HG02623 (cell line): ENCODE data around the gene POLR1B.

Experiments used
- ATAC-seq: cut with Tn5 transposase; IDR thresholded peaks from one replicate; pipeline ENCODE4 v1.9.1; 2021; ENCODE audit warnings: moderate library complexity; ENCODE audit not compliant: unreplicated experiment

Gene POLR1B

DNA sequence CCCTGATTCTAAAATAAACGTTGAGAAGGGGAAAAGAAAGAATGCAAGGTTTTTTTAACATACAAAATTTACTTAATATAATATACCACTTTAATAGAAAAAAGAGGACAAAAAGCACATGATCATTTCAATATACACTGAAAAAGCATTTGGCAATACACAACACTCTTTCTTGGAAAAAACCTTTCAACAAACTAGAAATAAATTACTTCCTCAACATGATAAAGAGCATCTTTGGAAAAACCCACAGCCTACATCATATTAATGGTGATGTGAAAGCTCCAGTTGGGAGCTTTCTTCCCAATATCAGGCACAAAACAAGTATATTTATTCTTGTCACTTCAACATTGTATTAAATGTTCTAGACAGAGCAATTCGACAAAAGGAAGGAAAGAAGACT, 3.0 kb upstream of the POLR1B start:
- no peak for ATAC-seq

DNA sequence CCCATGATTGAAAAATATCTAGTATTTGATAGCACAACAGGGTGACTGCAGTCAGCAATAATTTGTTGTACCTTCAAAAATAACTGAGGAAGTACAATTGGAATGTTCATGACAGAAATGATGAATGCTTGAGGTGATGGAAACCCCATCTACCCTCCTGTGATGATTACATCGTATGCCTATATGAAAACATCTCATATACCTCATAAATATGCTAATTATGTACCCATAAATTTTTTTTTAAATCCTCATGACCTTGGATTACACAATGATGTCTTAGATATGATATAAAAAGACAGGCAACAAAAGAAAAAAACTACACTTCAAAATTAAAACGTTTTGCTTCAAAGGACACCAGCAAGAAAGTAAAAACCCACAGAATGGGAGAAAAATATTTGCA, 1.4 kb upstream of the POLR1B start:
- no peak for ATAC-seq

DNA sequence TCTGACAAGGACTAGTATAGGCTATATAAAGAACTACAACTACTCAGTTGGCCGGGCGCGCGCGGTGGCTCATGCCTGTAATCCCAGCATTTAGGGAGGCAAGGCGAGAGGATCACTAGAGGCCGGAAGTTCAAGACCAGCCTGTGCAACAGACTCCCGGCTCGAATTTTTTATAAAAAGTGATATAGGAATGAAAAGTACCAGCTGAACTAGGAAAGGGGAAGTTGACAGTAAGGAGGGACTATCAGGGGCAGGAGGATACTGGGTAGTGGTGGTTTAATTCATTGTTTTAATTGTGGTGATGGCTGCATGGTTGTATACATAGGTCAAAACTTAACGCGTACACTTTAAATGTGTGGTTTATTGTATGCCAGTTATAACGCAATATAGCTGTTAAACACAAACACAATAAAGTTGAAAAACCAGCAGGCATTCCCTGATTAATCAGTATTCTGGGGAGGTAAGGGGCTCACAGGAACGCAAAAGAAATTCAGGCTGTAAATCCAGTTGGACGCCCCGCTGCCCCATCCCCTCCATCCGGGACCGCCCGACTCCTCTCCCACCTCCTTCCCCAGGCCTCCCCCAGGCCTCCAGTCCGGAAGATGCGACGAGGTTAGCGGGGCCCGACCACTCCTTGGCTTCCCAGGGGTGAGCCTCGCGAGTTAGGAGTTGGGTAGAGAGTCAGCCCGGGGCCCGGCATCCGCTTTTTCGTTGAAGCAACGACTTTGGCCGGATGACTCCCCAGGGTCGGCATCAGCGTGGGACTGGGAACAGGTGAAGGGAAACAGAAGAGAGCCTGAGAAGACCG, 746 bp upstream of the POLR1B start:
- ATAC-seq = peak; percentile 40

DNA sequence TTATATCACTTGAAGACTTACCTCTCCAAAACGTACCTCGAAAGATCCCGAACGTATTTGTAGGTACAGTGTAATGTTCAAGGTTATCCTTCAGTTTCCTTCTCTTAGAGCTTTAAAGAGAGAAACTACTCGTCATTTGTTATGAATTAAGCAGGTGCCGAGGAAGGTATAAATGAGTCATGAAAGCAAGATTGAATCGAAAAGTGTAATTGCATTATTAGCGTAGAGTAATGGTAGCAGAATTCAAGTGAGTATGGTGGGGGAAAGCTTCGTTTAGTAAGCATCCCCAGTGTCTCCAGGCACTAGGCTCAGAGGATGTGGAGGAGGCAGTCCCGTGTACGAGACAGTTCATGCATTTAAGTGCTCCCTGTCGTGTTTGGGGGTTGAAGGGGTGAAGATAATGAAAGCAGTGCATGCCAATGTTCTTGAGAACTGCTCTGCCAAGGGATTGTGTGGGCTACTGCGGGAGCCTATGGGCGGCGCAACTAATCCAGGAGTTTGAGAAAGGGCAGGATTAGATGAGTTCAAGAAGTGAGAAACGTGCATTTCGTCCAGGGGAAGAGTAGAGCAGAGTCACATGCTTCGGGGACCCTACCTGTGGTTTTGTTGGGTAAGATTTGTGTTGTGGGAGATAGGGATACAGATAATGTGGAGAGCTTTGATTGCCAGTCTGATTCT, 858 bp downstream of the POLR1B start:
- ATAC-seq = no peak

DNA sequence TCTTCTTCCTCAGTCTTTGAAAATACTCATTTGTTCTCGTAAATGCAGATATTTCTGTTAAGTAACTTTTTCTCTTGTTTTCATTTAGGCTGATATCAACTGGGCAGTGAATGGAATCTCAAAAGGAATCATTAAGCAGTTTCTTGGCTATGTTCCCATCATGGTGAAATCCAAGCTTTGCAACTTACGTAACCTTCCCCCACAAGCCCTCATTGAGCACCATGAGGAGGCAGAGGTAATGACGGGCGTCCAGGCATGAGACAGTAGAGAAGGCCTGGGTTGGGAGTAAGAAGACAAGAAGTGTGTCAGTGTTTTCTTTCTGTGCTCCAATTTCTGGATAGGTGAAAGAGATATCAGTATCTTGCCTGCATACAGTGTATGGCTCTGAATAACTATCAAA, 5.1 kb downstream of the POLR1B start:
- no peak for ATAC-seq

DNA sequence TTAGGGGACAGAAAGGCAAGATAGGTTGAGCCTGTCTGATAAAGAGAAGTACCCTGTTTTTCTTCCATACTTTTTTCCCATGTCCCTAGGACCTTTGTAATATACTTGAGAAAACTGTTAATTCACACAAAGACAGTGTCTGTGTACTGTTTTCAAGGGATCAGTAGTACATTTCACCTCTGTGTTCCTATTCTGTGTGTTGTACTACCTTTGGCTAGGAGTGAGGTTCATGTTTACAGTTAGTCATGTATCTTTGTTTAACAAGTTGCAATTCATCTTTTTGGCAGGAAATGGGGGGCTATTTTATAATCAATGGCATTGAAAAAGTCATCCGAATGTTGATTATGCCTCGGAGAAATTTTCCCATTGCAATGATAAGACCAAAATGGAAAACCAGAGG, 6.7 kb downstream of the POLR1B start:
- no peak for ATAC-seq

DNA sequence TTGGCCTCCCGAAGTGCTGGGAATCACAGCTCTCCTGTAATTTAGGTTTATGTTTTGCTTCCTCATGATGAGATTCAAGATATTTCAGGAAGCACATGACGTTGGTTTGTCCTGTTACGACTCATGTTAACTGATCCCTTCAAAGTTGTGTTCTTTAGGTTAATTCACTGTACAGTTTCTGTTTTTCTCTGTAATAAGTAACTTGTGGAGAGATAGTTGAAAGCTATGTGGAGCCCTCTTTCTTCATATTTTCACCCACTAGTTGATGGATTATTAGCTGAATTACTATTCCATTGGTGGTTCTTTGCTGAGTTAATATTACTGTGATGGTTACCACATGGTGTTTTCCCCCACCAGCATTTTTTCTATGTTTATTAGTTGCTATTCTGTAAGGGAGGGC, 23.8 kb downstream of the POLR1B start:
- ATAC-seq = peak; percentile 60

DNA sequence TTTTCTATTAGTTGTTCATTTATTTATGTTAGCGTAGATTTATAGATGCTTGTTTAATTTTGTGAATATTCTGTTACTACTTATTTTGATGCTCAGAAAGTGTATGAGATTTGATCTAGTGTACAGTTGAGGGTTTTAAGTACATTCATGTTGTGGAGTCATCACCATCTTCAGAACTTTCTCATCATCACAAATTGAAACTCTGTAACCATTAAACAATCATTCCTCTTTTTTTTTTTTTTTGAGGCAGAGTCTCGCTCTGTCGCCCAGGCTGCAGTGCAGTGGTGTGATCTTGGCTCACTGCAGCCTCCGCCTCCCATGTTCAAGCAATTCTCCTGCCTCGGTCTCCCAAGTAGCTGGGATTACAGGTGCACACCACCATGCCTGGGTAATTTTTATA, 24.2 kb downstream of the POLR1B start:
- peak; percentile 18 for ATAC-seq

DNA sequence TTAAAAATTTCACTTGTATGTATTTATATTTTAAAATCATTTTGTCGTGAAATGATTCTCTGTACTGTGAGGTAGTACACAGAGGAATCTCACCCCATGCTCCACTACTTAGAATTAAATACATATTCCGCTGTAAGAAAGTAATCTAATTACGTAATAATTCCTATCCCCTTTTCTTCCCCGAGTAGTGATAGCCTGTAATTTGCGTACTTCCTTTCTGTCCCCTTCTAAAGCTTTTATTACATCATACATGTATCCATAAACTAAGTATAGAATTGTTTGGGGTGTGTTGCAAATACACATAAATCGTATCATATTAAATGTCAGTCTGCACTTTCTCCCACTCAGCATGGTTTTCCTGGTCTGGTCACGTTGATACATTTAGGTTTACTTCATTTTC, 29.7 kb downstream of the POLR1B start:
- ATAC-seq = no peak

DNA sequence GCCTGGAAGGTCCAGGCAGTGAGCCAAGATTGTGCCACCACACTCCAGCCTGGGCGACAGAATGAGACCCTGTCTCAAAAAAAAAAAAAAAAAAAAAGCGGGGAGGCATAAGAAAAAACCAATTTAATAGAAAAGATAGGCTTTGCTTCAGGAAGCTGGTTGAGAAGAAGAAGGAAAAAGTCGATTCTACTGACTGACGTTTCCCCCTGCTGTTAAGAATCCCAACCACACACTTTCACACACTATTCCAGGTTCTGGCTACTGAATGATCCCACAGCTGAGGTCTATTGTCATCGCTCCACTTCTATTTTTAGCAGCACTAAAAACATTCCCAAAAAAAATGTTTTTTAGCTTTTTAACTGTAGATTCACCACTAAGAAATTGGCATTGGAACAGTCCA, 35.5 kb downstream of the POLR1B start:
- no peak for ATAC-seq

DNA sequence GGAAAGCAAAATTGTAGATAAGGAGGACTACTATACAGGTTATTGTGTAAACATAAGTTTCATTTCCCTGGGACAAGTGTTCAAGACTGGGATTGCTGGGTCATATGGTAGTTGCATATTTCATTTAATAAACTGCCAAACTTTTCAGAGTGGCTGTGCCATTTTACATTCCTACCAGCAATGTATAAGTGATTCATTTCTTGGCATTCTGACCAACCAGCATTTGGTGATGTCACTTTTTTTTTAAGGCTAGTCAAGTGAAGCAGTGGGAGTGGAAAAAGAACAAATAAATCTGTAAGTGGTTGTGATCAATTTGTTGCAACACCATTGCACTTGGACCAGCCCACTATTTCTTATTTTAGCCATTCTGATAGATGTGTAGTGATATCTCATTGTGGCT, 37.0 kb downstream of the POLR1B start:
- ATAC-seq = no peak

DNA sequence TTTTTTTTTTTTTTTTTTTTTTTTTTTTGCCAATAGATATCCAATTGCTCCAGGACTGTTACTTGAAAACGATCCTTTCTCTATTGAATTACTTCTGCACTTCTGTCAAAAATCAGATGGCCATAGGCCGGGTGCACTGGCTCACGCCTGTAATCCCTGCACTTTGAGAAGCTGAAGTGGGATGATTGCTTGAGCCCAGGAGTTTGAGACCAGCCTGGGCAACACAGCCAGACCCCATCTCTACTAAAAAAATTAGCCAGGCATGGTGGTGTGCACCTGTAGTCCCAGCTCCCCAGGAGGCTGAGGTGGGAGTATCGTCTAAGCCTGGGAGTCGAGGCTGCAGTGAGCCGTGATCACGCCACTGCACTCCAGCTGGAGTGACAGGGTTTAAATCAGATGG, 37.8 kb downstream of the POLR1B start:
- no peak for ATAC-seq

DNA sequence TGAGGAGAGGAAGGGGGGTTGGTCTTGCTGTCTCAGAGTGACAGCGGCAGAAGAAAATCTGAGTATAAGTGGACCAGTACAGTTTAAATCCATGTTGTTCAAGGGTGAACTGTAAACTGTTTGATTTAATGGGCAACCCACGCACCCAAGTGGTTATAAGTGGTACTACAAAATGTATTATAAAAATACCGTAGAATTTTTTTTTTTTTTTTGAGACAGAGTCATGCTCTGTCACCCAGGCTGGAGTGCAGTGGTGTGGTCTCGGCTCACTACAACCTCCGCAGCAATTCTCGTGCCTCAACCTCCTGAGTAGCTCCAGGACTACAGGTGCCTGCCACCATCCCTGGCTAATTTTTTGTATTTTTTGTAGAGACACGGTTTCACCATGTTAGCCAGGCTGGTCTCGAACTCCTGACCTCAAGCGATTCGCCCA, 40.1 kb downstream of the POLR1B start:
- no peak for ATAC-seq

DNA sequence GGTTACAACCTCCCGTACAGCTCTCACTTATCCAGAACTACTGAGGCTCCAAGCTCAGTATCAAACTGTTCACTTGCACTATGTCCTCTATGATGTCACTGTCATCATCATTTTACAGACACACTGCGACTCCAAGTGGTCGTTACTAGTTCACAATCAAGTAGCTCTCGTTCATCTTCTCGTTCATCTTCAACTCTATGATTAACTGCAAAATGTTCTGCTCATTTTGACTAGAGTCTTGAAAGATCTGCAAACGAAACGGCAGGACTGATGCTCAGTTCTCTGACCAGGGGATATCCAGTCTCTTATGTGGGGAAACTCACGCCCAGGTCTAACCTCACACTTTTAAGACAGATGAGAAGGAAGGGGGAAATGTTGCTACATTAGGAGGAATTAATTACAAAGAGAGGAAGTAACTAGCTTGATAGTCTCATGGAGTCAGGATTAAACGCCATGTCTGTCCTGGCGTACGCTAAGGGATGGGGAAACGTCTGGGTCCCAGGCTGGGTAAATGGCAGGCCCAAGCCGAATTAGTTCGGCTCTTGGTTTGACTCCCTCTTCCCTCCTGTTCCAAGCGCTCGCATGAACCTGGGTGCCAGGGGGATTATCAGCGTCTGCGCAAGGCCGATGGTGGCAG, 41.4 kb downstream of the POLR1B start:
- ATAC-seq = no peak

DNA sequence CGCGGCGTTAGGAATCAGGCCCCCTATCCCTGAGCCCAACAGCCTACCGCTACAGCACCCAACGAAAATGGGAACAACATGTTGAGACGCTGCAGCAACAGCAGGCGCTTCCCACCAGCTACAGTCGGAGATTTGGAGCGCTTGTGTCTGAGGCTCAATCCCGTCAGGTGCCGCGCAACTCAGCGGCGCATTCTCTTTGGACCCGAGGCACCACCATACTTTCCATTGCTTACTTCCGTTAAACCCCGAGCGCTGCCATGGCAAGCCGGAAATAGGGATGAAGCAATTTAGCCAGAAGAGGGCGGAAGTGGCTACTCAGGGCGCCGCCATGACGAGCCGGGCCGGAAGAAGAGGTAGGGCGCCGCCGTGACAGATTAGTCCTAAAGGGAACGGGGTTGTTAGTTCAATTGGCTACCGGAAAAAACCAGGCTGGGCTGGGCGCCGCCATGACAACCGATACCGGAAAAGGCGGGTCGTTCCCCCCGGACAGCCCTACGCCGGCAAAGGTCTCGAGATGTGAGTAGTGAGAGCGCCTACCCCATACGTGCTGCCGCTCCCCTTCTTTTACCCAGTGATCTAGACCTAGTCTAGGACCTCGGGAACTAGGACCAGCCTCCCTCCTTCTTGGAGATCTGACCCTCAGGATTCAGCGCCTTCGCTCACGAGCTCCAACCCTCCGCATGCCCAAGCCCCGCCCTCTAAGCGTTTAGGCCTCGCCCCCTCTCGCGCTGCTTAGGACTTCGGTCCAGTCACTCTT, 42.0 kb downstream of the POLR1B start, which contains the start of gene CHCHD5:
CHCHD5 (plus strand) TSS at position 476 of the 757 bp plus-strand sequence; CDS start at position 515, 39 bp downstream.
- ATAC-seq = peak; percentile 83

DNA sequence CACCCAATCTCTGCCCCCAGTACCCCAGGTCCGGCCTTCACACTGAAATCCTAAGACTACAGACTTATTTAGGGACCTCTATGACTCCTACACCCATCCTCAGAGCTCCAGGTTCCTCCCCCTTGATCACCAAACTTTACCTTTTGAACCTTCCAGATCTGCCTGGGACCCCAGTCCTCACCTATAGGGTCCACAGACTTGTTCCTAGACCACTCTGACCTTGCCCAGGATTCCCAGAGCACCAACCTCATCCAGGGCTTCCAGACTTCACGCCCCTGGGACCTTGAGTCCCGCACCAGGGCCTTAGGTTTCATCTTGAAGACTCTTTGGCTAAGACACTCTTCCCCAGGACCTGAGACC, 42.6 kb downstream of the POLR1B start:
- ATAC-seq = no peak

DNA sequence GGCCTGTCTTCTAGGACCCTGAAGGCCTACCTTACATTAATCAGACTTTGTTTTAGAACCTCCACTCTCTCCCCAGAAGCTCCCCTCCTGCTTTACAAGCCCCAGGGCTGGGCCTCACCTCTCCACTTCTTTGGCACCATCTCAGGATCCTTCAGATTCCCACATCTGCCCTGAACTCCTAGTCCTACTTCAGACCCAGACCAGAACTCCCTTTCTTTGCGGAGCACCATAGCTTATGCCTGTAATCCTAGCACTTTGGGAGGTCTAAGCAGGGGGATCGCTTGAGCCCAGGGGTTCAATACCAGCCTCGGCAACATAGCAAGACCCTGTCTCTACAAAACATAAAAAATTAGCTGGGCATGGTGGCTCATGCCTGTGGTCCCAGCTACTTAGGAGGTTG, 43.1 kb downstream of the POLR1B start:
- no peak for ATAC-seq

DNA sequence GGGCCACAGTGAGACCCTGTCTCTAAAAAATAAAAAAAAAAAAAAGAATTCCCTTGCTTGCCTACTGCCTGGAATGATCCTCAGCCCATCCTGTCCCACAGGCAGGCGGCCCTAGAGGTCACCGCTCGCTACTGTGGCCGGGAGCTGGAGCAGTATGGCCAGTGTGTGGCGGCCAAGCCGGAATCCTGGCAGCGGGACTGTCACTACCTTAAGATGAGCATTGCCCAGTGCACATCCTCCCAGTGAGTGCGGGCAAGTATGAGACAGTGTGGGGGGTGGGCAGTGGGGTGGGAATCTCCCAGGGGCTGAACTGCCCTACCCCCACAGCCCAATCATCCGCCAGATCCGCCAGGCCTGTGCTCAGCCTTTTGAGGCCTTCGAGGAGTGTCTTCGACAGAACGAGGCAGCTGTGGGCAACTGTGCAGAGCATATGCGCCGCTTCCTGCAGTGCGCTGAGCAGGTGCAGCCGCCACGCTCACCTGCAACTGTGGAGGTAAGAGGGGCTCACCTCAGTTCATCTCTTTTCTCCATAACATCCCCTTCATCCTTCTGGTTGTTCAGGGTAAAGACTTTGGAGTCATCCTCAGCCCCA, 43.7 kb downstream of the POLR1B start:
- no peak for ATAC-seq

DNA sequence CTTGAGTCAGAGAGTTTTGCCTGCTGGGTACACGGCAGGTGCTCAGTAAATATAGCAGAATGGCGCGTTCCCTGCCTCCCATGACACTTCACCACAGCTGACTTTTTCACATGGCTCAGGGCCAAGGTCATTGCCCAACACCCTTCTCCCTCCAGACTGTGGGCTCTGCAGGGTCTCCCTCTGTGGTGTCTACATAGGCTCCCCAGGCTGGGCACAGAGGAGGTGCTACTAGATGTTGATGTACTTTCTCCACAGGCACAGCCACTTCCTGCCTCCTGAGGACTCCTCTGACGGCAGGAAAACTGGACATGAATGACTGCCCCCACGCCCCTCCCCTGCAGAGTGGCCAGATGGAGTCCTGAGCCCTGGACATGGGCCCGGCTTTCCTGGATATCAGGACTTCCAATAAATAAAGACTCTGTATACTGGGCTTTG, 46.4 kb downstream of the POLR1B start:
- ATAC-seq = no peak

DNA sequence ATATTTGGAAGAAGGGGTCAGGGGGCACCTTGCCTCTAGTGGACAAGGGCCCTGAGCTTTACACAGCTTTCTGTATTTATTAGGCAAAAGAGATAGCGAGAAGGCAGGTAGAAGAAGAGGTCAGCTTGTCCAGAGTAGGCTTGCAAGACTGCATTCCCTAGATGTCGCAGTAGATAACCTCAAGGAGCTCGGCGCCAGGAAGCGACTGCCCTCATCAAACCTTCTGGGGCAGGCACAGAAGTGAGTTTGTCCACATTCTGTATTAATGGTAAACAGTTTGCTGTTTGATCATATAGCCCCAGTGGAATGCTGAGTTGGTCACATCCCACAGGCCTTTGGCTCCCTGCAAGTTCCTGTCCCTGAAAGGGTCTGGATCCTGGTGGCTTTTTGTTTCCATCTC, 49.1 kb downstream of the POLR1B start:
- ATAC-seq = no peak

DNA sequence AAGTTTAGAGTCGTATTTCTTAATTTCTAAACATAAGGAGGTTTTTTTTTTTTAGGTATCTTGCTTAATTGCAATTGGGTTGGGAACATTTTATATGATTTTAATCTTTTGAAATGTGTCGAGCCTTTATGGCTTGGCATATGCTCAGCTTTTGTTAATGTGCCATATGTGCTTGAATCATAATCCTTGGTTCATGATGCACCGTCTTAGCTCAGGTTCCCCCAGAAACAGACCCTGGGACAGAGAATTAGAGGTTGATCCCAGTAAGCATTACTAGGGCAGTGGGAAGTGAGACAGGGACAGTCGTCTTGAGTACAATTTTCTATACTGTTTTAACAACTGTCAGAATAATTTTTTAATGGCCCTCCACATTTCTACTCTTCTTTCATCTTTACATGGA, 51.5 kb downstream of the POLR1B start:
- no peak for ATAC-seq
